HG03103 (cell line): ENCODE data around the gene CCR5AS.

Experiments
- ATAC-seq: cut with Tn5 transposase; IDR thresholded peaks from one replicate; pipeline ENCODE4 v1.9.1; 2021; ENCODE audit warnings: low read depth; ENCODE audit not compliant: unreplicated experiment

Gene CCR5AS

DNA sequence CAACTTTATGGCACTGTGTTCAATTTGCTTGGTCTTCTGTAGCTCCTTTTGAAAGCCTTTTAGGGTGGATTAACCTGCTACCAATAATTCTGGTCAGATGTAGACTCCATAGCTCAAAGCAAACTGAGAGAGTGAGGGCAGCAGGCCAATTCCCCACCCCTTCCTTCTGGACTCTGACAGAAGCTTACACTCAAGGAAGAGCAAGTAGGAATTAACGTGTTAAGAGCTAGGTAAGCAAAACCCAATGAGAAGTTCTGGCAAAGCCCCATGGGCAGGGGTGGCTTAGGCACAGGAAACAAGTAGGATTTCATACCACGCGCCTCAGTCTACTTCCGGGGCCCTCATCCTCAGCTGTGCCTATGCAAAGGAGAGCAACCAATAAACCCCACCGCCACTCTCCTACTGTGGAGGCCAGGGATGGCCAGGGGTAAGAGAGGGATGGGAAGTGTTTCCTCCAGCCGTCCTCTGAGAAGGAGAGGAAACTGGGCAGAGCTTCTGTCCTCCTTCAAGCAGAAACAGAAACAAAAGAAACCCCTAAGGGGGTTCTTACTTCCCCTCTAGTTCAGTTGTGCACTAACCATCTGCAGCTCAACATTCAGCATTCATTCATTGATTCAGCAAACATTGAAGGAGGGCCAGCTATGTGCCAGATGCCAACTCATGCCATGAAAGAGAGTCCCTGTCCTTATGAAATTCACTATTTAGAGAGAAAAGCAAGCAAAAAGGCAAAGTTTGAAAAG lies 23.5 kb downstream of the CCR5AS start:
- no peak for ATAC-seq

DNA sequence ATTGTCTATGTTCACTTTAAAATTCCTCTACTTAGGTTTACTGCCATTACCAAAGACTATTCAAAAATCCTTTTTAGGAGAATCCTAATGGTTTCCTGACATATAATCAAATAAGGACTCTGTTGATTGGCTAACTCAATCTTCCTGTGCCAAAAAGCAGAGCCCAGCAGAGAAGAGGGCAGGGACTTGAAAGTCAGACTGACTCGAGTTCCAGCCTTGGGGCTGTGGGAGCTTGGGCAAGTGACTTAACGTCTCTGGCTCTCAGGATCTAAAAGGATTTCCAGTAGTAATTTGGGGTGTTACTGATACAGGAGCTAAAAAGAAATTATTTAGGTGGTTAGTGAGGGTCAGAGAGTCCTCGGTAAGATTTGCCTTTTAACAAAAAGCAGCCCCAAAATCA lies 25.2 kb downstream of the CCR5AS start:
- no peak for ATAC-seq

GRCh38 chr3:46380471-46381221 lies 26.2 kb downstream of the CCR5AS start:
- ATAC-seq: no peak

GRCh38 chr3:46378426-46378942 lies 28.4 kb downstream of the CCR5AS start:
- ATAC-seq: no peak

DNA sequence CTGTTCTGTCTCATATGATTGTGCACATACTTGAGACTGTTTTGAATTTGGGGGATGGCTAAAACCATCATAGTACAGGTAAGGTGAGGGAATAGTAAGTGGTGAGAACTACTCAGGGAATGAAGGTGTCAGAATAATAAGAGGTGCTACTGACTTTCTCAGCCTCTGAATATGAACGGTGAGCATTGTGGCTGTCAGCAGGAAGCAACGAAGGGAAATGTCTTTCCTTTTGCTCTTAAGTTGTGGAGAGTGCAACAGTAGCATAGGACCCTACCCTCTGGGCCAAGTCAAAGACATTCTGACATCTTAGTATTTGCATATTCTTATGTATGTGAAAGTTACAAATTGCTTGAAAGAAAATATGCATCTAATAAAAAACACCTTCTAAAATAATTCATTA lies 31.1 kb downstream of the CCR5AS start:
- ATAC-seq: no peak

DNA sequence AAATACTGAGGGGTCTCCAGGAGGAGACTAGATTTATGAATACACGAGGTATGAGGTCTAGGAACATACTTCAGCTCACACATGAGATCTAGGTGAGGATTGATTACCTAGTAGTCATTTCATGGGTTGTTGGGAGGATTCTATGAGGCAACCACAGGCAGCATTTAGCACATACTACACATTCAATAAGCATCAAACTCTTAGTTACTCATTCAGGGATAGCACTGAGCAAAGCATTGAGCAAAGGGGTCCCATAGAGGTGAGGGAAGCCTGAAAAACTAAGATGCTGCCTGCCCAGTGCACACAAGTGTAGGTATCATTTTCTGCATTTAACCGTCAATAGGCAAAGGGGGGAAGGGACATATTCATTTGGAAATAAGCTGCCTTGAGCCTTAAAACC lies 31.6 kb downstream of the CCR5AS start:
- ATAC-seq: no peak

DNA sequence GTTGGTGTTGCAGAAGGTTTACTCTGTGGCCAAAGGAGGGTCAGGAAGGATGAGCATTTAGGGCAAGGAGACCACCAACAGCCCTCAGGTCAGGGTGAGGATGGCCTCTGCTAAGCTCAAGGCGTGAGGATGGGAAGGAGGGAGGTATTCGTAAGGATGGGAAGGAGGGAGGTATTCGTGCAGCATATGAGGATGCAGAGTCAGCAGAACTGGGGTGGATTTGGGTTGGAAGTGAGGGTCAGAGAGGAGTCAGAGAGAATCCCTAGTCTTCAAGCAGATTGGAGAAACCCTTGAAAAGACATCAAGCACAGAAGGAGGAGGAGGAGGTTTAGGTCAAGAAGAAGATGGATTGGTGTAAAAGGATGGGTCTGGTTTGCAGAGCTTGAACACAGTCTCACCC lies 32.1 kb downstream of the CCR5AS start:
- ATAC-seq: no peak

GRCh38 chr3:46372492-46373359 lies 34.1 kb downstream of the CCR5AS start:
- ATAC-seq: no peak

DNA sequence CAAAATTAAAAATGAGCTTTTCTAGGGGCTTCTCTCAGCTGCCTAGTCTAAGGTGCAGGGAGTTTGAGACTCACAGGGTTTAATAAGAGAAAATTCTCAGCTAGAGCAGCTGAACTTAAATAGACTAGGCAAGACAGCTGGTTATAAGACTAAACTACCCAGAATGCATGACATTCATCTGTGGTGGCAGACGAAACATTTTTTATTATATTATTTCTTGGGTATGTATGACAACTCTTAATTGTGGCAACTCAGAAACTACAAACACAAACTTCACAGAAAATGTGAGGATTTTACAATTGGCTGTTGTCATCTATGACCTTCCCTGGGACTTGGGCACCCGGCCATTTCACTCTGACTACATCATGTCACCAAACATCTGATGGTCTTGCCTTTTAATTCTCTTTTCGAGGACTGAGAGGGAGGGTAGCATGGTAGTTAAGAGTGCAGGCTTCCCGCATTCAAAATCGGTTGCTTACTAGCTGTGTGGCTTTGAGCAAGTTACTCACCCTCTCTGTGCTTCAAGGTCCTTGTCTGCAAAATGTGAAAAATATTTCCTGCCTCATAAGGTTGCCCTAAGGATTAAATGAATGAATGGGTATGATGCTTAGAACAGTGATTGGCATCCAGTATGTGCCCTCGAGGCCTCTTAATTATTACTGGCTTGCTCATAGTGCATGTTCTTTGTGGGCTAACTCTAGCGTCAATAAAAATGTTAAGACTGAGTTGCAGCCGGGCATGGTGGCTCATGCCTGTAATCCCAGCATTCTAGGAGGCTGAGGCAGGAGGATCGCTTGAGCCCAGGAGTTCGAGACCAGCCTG lies 35.1 kb downstream of the CCR5AS start:
- no peak for ATAC-seq

DNA sequence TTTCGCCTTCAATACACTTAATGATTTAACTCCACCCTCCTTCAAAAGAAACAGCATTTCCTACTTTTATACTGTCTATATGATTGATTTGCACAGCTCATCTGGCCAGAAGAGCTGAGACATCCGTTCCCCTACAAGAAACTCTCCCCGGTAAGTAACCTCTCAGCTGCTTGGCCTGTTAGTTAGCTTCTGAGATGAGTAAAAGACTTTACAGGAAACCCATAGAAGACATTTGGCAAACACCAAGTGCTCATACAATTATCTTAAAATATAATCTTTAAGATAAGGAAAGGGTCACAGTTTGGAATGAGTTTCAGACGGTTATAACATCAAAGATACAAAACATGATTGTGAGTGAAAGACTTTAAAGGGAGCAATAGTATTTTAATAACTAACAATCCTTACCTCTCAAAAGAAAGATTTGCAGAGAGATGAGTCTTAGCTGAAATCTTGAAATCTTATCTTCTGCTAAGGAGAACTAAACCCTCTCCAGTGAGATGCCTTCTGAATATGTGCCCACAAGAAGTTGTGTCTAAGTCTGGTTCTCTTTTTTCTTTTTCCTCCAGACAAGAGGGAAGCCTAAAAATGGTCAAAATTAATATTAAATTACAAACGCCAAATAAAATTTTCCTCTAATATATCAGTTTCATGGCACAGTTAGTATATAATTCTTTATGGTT lies 35.9 kb downstream of the CCR5AS start, which contains the start of gene CCR5:
CCR5 (plus strand) TSS at position 108 of the 680 bp plus-strand sequence. CDS start 1,957 bp downstream, outside the sequence.
- ATAC-seq: no peak

- no peak for ATAC-seq
These were observed 37.2 kb downstream of the CCR5AS start for GRCh38 chr3:46369675-46370132.

DNA sequence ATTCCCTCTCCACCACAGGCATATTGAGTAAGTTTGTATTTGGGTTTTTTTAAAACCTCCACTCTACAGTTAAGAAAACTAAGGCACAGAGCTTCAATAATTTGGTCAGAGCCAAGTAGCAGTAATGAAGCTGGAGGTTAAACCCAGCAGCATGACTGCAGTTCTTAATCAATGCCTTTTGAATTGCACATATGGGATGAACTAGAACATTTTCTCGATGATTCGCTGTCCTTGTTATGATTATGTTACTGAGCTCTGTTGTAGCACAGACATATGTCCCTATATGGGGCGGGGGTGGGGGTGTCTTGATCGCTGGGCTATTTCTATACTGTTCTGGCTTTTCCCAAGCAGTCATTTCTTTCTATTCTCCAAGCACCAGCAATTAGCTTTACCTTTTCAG lies 37.7 kb downstream of the CCR5AS start:
- ATAC-seq: no peak

DNA sequence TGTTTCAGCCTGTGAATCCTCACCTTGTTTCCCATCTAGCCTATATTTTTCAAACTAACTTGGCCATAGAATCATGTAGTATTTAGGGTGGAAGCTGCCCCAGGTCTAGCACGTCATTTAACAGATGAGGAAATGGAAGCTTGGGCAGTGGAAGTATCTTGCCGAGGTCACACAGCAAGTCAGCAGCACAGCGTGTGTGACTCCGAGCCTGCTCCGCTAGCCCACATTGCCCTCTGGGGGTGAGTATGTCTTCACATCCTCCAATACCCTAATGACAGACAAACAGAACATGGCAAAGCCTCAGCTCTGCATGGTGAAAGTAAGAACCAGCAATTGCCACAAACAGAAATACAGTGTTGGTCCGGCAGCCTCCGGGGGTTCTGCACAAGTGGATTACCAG lies 38.3 kb downstream of the CCR5AS start:
- no peak for ATAC-seq

GRCh38 chr3:46367811-46368210 lies 39.1 kb downstream of the CCR5AS start:
- no peak for ATAC-seq

GRCh38 chr3:46365737-46366524 lies 40.9 kb downstream of the CCR5AS start:
- ATAC-seq: no peak

GRCh38 chr3:46365041-46365440 lies 41.8 kb downstream of the CCR5AS start:
- no peak for ATAC-seq

DNA sequence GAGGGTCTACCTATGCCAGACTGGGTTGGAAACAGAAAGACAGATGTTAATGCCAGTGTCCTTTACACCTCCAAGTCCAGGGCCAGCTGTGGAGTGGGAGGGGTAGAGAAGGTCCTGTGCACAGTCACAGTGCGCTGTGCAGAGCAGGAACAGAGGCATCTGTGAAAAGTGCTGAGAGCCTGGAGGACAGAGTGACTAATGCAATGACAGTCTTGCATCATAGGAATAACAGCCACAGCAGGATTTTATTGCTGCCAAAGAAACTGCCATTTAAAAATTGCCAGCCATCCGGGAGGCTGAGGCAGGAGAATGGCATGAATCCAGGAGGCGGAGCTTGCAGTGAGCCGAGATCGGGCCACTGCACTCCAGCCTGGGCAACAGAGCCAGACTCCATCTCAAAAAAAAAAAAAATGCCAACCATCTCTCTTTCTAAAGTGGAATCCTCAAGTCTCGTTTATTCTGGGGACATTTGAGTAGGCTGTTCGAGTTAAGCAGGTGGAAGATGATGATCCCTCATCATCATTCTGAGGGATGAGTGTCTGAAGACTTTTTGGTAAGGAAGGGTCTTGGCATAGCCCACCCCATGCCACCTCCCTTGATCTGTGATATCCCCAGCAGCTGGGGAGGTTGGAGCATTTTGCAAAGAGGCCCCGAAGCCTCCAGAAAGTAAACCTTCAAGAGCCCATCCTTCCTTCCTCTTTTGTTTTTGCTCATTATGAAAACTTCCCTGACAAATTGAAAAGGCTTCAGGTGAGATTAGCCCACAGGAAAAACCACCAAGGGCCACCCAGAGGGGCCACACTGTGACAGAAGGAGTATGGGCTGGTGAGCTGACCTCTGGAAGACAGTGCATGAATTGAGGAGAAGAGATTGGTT lies 45.2 kb downstream of the CCR5AS start:
- no peak for ATAC-seq

DNA sequence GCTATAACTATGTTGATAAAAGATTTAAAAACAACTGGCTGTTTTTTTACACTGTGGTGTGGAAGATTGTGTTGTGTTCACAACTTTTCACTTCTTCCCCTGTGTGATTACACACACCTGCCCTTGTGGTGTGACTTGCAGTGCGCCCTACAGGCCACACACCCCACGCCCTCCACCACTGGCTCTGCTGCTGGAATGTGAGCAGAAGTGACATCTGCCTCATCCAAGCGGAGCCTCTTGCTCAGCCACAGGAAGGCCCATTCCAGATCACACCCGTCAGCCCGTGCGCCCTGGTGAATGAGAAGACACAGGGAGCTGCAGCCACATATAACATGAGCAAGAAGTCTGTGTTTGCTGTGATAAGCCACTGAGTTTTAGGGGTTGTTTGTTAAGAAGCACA lies 46.0 kb downstream of the CCR5AS start:
- no peak for ATAC-seq
